ENCODE measurements around the gene CYP3A7.

DNA sequence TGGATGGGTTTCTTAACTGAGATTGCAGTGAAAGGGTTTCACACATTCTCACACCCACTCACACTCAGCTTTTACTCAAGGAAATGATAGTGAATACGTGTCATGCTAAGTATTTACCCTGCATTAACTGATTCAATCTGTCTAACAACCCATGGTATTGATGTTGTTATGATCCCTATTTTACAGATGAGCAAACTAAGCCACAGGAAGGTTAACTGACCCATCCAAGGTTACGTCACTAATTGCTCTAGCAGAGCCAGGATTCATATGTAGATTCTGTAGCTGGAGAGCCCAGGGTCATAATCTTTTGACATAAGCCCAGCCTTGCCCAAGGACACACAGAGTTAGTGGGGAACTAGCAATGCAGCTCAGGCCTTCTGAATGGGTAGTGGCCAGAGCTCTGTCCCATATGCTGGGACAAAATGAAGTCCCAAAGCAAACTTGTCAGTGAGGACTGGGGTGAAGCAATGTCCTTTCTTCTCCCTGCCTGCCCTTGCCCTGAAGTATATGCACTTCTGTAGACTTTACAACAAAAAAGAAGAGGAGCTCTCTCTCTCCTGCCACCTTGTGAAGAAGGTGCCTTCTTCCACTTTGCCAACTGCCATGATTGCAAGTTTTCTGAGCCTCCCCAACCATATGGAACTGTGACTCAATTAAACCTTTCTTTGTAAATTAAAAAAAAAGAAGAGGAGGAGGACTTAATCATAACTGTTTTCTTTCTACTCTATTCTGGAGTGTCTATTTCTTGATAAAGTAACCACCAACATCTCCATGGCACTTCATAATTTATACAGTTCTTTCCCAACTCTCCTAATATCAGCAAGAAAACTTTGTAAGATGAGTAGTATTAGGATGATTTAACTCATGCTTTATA lies 4.9 kb upstream of the CYP3A7 start:
- no peak for TF ChIP-seq L3MBTL2 (conservative IDR thresholded peaks at IDR 0.05)
- TF ChIP-seq SP1 (IDR thresholded peaks at IDR 0.05), result no peak
- TF ChIP-seq FOXM1 (IDR thresholded peaks at IDR 0.05; ENCODE audit: borderline replicate concordance), result no peak
- TF ChIP-seq, protein P1, sequence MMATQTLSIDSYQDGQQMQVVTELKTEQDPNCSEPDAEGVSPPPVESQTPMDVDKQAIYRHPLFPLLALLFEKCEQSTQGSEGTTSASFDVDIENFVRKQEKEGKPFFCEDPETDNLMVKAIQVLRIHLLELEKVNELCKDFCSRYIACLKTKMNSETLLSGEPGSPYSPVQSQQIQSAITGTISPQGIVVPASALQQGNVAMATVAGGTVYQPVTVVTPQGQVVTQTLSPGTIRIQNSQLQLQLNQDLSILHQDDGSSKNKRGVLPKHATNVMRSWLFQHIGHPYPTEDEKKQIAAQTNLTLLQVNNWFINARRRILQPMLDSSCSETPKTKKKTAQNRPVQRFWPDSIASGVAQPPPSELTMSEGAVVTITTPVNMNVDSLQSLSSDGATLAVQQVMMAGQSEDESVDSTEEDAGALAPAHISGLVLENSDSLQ (IDR thresholded peaks at IDR 0.05), result no peak
- no peak for TF ChIP-seq BHLHE40 (IDR thresholded peaks at IDR 0.05; ENCODE audit: borderline replicate concordance)
- no peak for TF ChIP-seq ELF4 (IDR thresholded peaks at IDR 0.05)
- TF ChIP-seq LEF1 (IDR thresholded peaks at IDR 0.05; ENCODE audit: borderline replicate concordance), result no peak
- no peak for TF ChIP-seq HDGF (IDR thresholded peaks at IDR 0.05; ENCODE audit: borderline replicate concordance)
- TF ChIP-seq FOXA1 (IDR thresholded peaks at IDR 0.05), result no peak
- no peak for TF ChIP-seq ZNF384 (IDR thresholded peaks at IDR 0.05)
- no peak for TF ChIP-seq SUZ12 (IDR thresholded peaks at IDR 0.05)

Data from HEK293T (cell line).